GM12878 (cell line): ENCODE results near the gene TRABD. TPM values are rescaled to one million over a fixed set of nuclear protein-coding genes. Genes with fewer than 3 reads are reported as not detected.
A peak's percentile ranks its signal among the peaks of the same experiment; 100 is the strongest.

Source experiments
- ATAC-seq: fragments of 200-7000 bp; cut with Tn5 transposase; 3 replicates; pipeline ENCODE4 v1.9.1; 2020; ENCODE audit warnings: mild to moderate bottlenecking, moderate library complexity
- BruUV-seq: library from RNA; stranded (reverse); fragments of 400-500 nt; replicated peaks from 2 replicates; lab custom pipeline; 2021; lab: Mats Ljungman, UMichigan
- CTCF ChIA-PET: fragments of 300-600 bp; sonication (Branson Sonifier 250); formaldehyde crosslinking; extraction: SDS; loops from one replicate; lab custom pipeline; 2021; ENCODE audit warnings: inconsistent platforms; lab: Yijun Ruan, JAX
- POLR2A ChIA-PET: fragments of 350-600 bp; formaldehyde crosslinking; extraction: SDS; loops from one replicate; lab custom pipeline; 2021; ENCODE audit warnings: inconsistent platforms; lab: Charles Lee
- RAD21 ChIA-PET: fragments of 300-600 bp; sonication (Branson Sonifier 250); formaldehyde crosslinking; loops from one replicate; lab custom pipeline; 2023; ENCODE audit warnings: antibody characterized with exemption; ENCODE audit not compliant: unreplicated experiment; lab: Charles Lee
- SMC1A ChIA-PET: fragments of 300-600 bp; sonication (Branson Sonifier 250); formaldehyde crosslinking; loops from one replicate; lab custom pipeline; 2023; ENCODE audit not compliant: unreplicated experiment, uncharacterized antibody; lab: Charles Lee
- DNase-seq: peaks from one replicate; pipeline ENCODE4 v3.0.0-alpha.2; 2011; ENCODE audit warnings: low read depth, low spot score
- FAIRE-seq: peaks from 3 replicates; lab custom pipeline; 2011; peaks lifted over from hg19 to GRCh38; lab: Jason Lieb, UNC
- H2AFZ ChIP-seq: 2 replicates; pipeline ENCODE4 v1.6.0; 2011; ENCODE audit warnings: low read depth, low read length, control low read depth; ENCODE audit not compliant: control insufficient read depth
- H3K27ac ChIP-seq: 2 replicates; pipeline ENCODE4 v1.5.1; 2011; ENCODE audit warnings: control low read depth; ENCODE audit not compliant: control insufficient read depth, insufficient read depth
- H3K27me3 ChIP-seq, 2 experiments: replicated peaks in 1 of 2; 2 replicates each; pipeline versions ENCODE4 v1.6.0 to v1.6.1; 2011; ENCODE audit warnings: low read length in 1 of 2; ENCODE audit not compliant: control insufficient read depth in 2 of 2, insufficient read depth in 2 of 2
- H3K36me3 ChIP-seq, 2 experiments: 2 replicates each; pipeline ENCODE4 v1.5.1; 2011; ENCODE audit warnings: low read length in 1 of 2; ENCODE audit not compliant: control insufficient read depth in 2 of 2, insufficient read depth in 2 of 2
- H3K4me1 ChIP-seq: 2 replicates; pipeline ENCODE4 v1.6.1; 2011; ENCODE audit warnings: mild to moderate bottlenecking, low read length, moderate library complexity, mixed read lengths; ENCODE audit not compliant: control insufficient read depth, insufficient read depth
- H3K4me2 ChIP-seq: 2 replicates; pipeline ENCODE4 v1.6.0; 2011; ENCODE audit warnings: control low read depth; ENCODE audit not compliant: control insufficient read depth, insufficient read depth
- H3K4me3 ChIP-seq: fragments of 200-600 bp; sonication (generic); 2 replicates; pipeline ENCODE4 v1.5.1; 2016
- H3K79me2 ChIP-seq: 2 replicates; pipeline ENCODE4 v1.6.0; 2011; ENCODE audit warnings: low read length; ENCODE audit not compliant: control insufficient read depth, insufficient read depth
- H3K9ac ChIP-seq: 2 replicates; pipeline ENCODE4 v1.8.0; 2011; ENCODE audit warnings: low read length, control low read depth, mixed read lengths; ENCODE audit not compliant: control insufficient read depth, insufficient read depth
- H3K9me3 ChIP-seq: replicated peaks from 3 replicates; pipeline ENCODE4 v1.5.1; 2011; ENCODE audit warnings: mild to moderate bottlenecking, low read length; ENCODE audit not compliant: control insufficient read depth, insufficient read depth
- H4K20me1 ChIP-seq: 2 replicates; pipeline ENCODE4 v1.6.0; 2011; ENCODE audit not compliant: control insufficient read depth, insufficient read depth
- EGR1 ChIP-seq, 2 experiments: IDR thresholded peaks; 1 replicate in 1 of 2; 2 replicates in 1 of 2; pipeline ENCODE4 v1.6.1; 2011 to 2012; ENCODE audit warnings: low read depth in 2 of 2, low read length in 2 of 2, borderline replicate concordance in 1 of 2, mild to moderate bottlenecking in 1 of 2, moderate library complexity in 1 of 2
- HDAC6 ChIP-seq: fragments of 200-600 bp; sonication (generic); IDR thresholded peaks from one replicate; pipeline ENCODE4 v1.8.0; 2017; ENCODE audit warnings: antibody characterized with exemption; ENCODE audit not compliant: unreplicated experiment
- NFXL1 ChIP-seq: fragments of 450-650 bp; IDR thresholded peaks from 2 replicates; pipeline ENCODE4 v1.6.1; 2017; ENCODE audit warnings: antibody characterized with exemption, mild to moderate bottlenecking, borderline replicate concordance
- POLR2A ChIP-seq: IDR thresholded peaks from 2 replicates; pipeline ENCODE4 v1.6.1; 2011; ENCODE audit warnings: low read depth, mild to moderate bottlenecking, low read length
- RCOR1 ChIP-seq: conservative IDR thresholded peaks from 2 replicates; pipeline ENCODE4 v1.6.1; 2012; ENCODE audit warnings: low read depth, low read length, improper control_type of control experiment
- WGBS: methylation state at CpG from one replicate; pipeline ENCODE4 v1.1.6; 2016; ENCODE audit warnings: low lambda C conversion rate; ENCODE audit not compliant: insufficient replicate concordance, insufficient coverage; ENCODE audit errors: missing lambda C conversion rate; 5-methylcytosine and 5-hydroxymethylcytosine counted together
- in situ Hi-C: fragments of 300-500 bp; cut with MboI; formaldehyde crosslinking; loops from 9 replicates; pipeline ENCODE4 v1.14.3; 2018; ENCODE audit warnings: mixed read lengths
- intact Hi-C: fragments of 100-400 bp; cut with micrococcal nuclease; formaldehyde crosslinking; loops from one replicate; pipeline ENCODE4 v1.14.2; 2022; ENCODE audit not compliant: unreplicated experiment
- polyA plus RNA-seq, 11 experiments: library from polyadenylated mRNA; depleted of rRNA in 4 of 11; unstranded in 6 of 11; stranded (reverse) in 5 of 11; fragments of >200 nt; fragmentation: Nextera tagmentation in 4 of 11; fragmentation: Illumina TruSeq in 1 of 11; extraction: Ambion mirVana in 4 of 11; extraction: Trizol in 1 of 11; gene quantifications; 1 replicate in 1 of 11; 2 replicates in 10 of 11; pipeline versions ENCODE4 v1.2.1 to v1.2.3, GENCODE V29; 2011 to 2016; ENCODE audit warnings: inconsistent platforms in 2 of 11, missing spikeins in 2 of 11, low read depth in 1 of 11
- total RNA-seq, 4 experiments: library from RNA; depleted of rRNA in 3 of 4; stranded (reverse); fragments of >200 nt in 3 of 4; fragmentation: Illumina TruSeq in 1 of 4; extraction: Trizol in 1 of 4; gene quantifications; 2 replicates each; pipeline versions ENCODE4 v1.2.1 to v1.2.3, GENCODE V29; 2013 to 2021
- TF ChIP-seq, protein P1 (sequence below): IDR thresholded peaks from 2 replicates; pipeline ENCODE4 v1.6.1; 2011; ENCODE audit warnings: borderline replicate concordance, low read depth, mild to moderate bottlenecking, moderate library complexity, mixed read lengths, low read length; ENCODE audit not compliant: insufficient read depth; ENCODE audit errors: extremely low read length
- TF ChIP-seq, protein P2 (sequence below): fragments of 450-650 bp; IDR thresholded peaks from 2 replicates; pipeline ENCODE4 v1.6.1; 2018; ENCODE audit warnings: mild to moderate bottlenecking, low read depth, moderate library complexity; ENCODE audit not compliant: partially characterized antibody

The TRABD gene
- total and polyA plus RNA-seq, 10 of the 15 experiments (the other 5 are each of a cell fraction or from before 2014, with no cell fraction given): 0.43 to 116 (median 58.1) TPM

DNA sequence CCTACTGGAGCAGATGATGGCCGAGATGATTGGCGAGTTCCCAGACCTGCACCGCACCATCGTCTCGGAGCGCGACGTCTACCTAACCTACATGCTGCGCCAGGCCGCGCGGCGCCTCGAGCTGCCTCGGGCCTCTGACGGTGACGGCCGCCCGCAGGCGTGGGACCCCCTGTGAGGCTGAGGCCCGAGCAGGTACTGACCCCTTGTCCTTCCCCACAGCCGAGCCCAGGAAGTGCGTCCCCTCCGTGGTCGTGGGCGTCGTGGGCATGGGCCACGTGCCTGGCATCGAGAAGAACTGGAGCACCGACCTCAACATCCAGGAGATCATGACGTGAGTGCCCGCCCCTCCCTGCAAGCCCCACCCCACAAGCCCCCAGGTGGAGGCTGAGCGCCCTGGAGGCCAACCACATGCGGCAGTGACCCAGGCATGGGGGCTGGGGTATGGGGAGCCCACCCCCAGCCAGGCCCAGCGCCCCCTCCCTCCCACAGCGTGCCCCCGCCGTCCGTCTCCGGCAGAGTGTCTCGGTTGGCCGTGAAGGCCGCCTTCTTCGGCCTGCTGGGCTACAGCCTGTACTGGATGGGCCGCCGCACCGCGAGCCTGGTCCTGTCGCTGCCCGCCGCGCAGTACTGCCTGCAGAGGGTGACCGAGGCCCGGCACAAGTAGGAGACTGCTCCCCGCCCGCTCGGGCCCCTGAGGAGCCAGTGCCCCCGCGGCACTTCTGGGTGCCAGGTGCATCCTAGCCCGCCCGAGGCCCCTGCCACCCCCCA is 12.3 kb downstream of the TRABD start (continued):
- no peak for TF ChIP-seq HDAC6
- TF ChIP-seq, protein P1, sequence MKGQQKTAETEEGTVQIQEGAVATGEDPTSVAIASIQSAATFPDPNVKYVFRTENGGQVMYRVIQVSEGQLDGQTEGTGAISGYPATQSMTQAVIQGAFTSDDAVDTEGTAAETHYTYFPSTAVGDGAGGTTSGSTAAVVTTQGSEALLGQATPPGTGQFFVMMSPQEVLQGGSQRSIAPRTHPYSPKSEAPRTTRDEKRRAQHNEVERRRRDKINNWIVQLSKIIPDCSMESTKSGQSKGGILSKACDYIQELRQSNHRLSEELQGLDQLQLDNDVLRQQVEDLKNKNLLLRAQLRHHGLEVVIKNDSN: no peak
- no peak for TF ChIP-seq RCOR1
- TF ChIP-seq POLR2A: peak; percentile 38; the same call in 1 of the 2 replicates
- TF ChIP-seq EGR1 (IDR thresholded peaks at IDR 0.05; ENCODE audit: borderline replicate concordance in 1 of 2, low read depth in 2 of 2, low read length in 2 of 2): peak in 1 of 2 experiments; percentile 3; a peak in 1 of 3 replicates
- TF ChIP-seq NFXL1: no peak

DNA sequence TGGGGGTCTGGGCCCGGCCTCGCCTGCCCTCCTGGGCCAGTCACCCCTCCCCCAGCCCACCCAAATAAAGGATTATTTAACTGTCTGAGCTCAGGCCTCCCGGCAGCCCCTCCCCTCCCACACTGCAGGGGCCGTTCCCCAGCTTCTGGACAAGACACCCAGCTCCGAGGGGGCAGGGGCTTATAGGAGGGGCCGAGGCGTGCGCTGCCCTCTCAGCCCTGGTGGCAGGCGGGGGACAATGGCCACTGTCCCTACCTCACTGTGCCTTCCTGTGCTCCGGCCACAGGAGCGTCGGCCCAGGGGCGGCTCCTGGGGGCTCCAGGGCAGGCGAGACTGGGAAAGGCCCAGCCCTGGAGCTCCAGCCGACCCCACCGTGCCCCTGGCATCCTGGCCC is 12.9 kb downstream of the TRABD start:
- no peak overlapping the region for H2AFZ ChIP-seq
- POLR2A ChIA-PET: no interaction called here
- BruUV-seq: no TSS peak
- no peak for ATAC-seq
- no peak for FAIRE-seq
- peaks cover 26% of the 10 kb centered on the region for H3K4me1 ChIP-seq
- peaks cover 22% of the 10 kb centered on the region for H3K79me2 ChIP-seq
- no peaks in the 10 kb centered on the region for H3K9me3 ChIP-seq
- no peaks in the 10 kb centered on the region for H3K27me3 ChIP-seq
- intact Hi-C loops: loop anchor here (10.0 kb wide), 1 partner anchor 264 kb away; no protein-coding TSS in a partner anchor
- no peak overlapping the region for H3K27ac ChIP-seq
- in situ Hi-C loops: no loop called here
- H3K4me2 ChIP-seq: no peak overlapping the region
- H3K9ac ChIP-seq: no peak overlapping the region
- 90% methylated on average over 16 of the region's 16 CpGs for WGBS
- RAD21 ChIA-PET: no interaction called here
- TF ChIP-seq, protein P2, sequence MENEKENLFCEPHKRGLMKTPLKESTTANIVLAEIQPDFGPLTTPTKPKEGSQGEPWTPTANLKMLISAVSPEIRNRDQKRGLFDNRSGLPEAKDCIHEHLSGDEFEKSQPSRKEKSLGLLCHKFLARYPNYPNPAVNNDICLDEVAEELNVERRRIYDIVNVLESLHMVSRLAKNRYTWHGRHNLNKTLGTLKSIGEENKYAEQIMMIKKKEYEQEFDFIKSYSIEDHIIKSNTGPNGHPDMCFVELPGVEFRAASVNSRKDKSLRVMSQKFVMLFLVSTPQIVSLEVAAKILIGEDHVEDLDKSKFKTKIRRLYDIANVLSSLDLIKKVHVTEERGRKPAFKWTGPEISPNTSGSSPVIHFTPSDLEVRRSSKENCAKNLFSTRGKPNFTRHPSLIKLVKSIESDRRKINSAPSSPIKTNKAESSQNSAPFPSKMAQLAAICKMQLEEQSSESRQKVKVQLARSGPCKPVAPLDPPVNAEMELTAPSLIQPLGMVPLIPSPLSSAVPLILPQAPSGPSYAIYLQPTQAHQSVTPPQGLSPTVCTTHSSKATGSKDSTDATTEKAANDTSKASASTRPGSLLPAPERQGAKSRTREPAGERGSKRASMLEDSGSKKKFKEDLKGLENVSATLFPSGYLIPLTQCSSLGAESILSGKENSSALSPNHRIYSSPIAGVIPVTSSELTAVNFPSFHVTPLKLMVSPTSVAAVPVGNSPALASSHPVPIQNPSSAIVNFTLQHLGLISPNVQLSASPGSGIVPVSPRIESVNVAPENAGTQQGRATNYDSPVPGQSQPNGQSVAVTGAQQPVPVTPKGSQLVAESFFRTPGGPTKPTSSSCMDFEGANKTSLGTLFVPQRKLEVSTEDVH: no peak
- peak; percentile 33; the same call in 1 of the 2 replicates for TF ChIP-seq POLR2A
- no peak for DNase-seq
- SMC1A ChIA-PET: no interaction called here
- H3K4me3 ChIP-seq: no peak overlapping the region
- H3K36me3 ChIP-seq: peaks cover 2 to 38% of the 10 kb centered on the region in 2 experiments
- no peaks in the 10 kb centered on the region for H4K20me1 ChIP-seq
- CTCF ChIA-PET: no interaction called here
